H1 (cell line): ENCODE data around the gene USP20. TPM values are rescaled to one million over a fixed set of nuclear protein-coding genes. Genes with fewer than 3 reads are reported as not detected.

ENCODE experiments used
- CBX5 ChIP-seq: fragments of 300-800, 300-1000 bp; sonication (generic); IDR thresholded peaks from 2 replicates; pipeline ENCODE4 v1.7.1; 2016; ENCODE audit warnings: antibody characterized with exemption, low read length, low read depth
- KDM5A ChIP-seq: fragments of 200-600 bp; IDR thresholded peaks from 2 replicates; pipeline ENCODE4 v1.7.1; 2012; ENCODE audit warnings: mild to moderate bottlenecking, low read length, inconsistent platforms, mixed read lengths
- SP2 ChIP-seq: IDR thresholded peaks from 2 replicates; pipeline ENCODE4 v1.6.1; 2012; ENCODE audit warnings: mild to moderate bottlenecking, low read length, inconsistent platforms
- TAF1 ChIP-seq: IDR thresholded peaks from 2 replicates; pipeline ENCODE4 v1.6.1; 2011; ENCODE audit warnings: mild to moderate bottlenecking, low read depth, low read length
- TEAD4 ChIP-seq: IDR thresholded peaks from 2 replicates; pipeline ENCODE4 v1.6.1; 2012; ENCODE audit warnings: low read depth, low read length, inconsistent platforms, mixed read lengths
- ZNF274 ChIP-seq: IDR thresholded peaks from 2 replicates; pipeline ENCODE4 v1.7.0; 2012; ENCODE audit warnings: low read length, borderline replicate concordance; ENCODE audit errors: extremely low read depth
- polyA plus RNA-seq, 7 experiments: library from polyadenylated mRNA; depleted of rRNA in 3 of 7; stranded (reverse) in 5 of 7; unstranded in 2 of 7; fragments of >200 nt in 5 of 7; fragments of 200-250 nt in 2 of 7; gene quantifications; 1 replicate in 5 of 7; 2 replicates in 1 of 7; 4 replicates in 1 of 7; pipeline versions ENCODE4 v1.2.1 to v1.2.3, GENCODE V29; 2011 to 2013; ENCODE audit warnings: missing spikeins in 2 of 7, mixed read lengths in 2 of 7
- total RNA-seq: library from RNA; stranded (reverse); fragmentation: NEBNext Ultra II Directional; extraction: Animal tissue kit (Norgen Biotek cat#: 25700); gene quantifications from 2 replicates; pipeline ENCODE4 v1.2.1, GENCODE V29; 2021

The USP20 gene
- total and polyA plus RNA-seq, 2 of the 8 experiments (the other 6 are each of a cell fraction or from before 2014, with no cell fraction given), result 13.4 to 23.0 TPM

DNA sequence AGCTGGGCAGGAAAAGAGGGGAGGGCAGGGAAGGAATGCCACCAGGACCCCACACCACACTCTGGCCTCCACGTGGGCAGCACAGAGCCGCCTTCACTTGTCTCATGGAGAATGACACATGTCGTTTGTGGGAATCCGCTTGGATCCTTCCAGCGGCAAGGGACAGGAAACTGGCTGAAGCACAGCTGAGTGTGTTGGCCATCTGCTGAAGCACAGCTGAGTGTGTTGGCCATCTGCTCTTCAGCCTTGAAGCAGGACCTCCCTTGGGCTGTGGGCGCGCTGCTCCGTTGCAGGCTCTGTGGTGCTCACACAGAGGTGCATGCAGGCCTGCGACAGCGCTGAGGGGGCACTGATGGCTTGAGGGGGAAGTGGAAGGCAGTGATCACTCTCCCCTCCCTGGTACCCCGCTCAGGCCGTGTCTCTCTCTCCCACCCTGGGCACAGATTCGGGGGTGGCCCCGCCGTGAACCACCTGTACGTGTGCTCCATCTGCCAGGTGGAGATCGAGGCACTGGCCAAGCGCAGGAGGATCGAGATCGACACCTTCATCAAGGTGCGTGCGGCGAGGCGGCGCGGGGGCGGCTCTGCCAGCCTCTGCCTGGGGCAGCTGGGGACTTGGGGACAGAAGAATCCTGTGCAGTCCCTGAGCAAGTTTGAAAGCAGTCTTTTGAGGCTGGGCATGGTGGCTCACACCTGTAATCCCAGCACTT lies 40.6 kb downstream of the USP20 start (continued):
- TF ChIP-seq SP2 (no peak), KDM5A (no peak), ZNF274 (no peak), TAF1 (no peak), CBX5 (no peak), TEAD4 (no peak)
